Measurements from ENCODE around the gene ASIC4. TPM values are rescaled to one million over a fixed set of nuclear protein-coding genes. Genes with fewer than 3 reads are reported as not detected.

ASIC4 gene
- total and polyA plus RNA-seq, 9 of the 15 experiments (the other 6 are each of a cell fraction or from before 2014, with no cell fraction given) = 0.07 to 19.2 (median 4.8) TPM

- H3K9ac ChIP-seq (ENCODE audit: insufficient read depth in 1 of 2, low read depth in 2 of 2, low read length in 2 of 2) = peak overlapping the region in 1 of 2 experiments; percentile 51; a peak in 1 of 4 replicates
- ATAC-seq (no peak), DNase-seq (ENCODE audit: extremely low read depth in 1 of 4, low spot score in 3 of 4) (no peak), FAIRE-seq (no peak)
- WGBS (ENCODE audit: insufficient coverage, low coverage, missing lambda C conversion rate) = 51% methylated on average over 8 of the region's 10 CpGs
- H3K36me3 ChIP-seq (ENCODE audit: control insufficient read depth, insufficient read depth, low read length) = peaks cover 16% of the 10 kb centered on the region; the same call in 2 of the 3 replicates
- no peaks in the 10 kb centered on the region for H3K9me3 ChIP-seq (replicated peaks; ENCODE audit: control insufficient read depth, insufficient read depth, low read depth, low read length)
- H3K4me1 ChIP-seq (replicated peaks in 1 of 2; ENCODE audit: control insufficient read depth in 2 of 2, insufficient read depth in 2 of 2, low read length in 2 of 2) = peaks cover 64 to 93% of the 10 kb centered on the region in 2 experiments
- peaks cover 74% of the 10 kb centered on the region for H3K79me2 ChIP-seq (ENCODE audit: control insufficient read depth, insufficient read depth, low read length)
- no TSS peak for BruUV-seq (replicated peaks)
- intact Hi-C loops (cut with micrococcal nuclease) = no loop called here
- in situ Hi-C loops (cut with MboI) = no loop called here
- H2AFZ ChIP-seq (ENCODE audit: low read depth, low read length) = no peak overlapping the region
- no peaks in the 10 kb centered on the region for H3K27me3 ChIP-seq (ENCODE audit: control insufficient read depth in 2 of 2, insufficient read depth in 2 of 2, low read length in 2 of 2)
- H3K4me3 ChIP-seq = 0 out of 2 replicates have a peak overlapping the region, but pooled peaks have one; percentile 10
- ChIA-PET POLR2A (interaction anchor here (0.6 to 1.6 kb wide), 5 partner anchors 12 to 513 kb away, joined by 3 to 4 read pairs (median 4); no protein-coding TSS in a partner anchor), CTCF (ENCODE audit: low intra/inter-chr PET ratio) (interaction anchor here (0.6 kb wide), 1 partner anchor 22 kb away, joined by 3 read pairs; a partner anchor contains a TSS)
- peak overlapping the region; percentile 78 for H3K4me2 ChIP-seq (ENCODE audit: insufficient read depth, low read length)
- peak overlapping the region; percentile 38; the same call in 1 of the 3 replicates for H3K27ac ChIP-seq (ENCODE audit: extremely low read depth, low read depth, low read length)
- H3K9me1 ChIP-seq (ENCODE audit: control insufficient read depth, insufficient read depth, low read length) = peaks cover 3% of the 10 kb centered on the region
- H4K20me1 ChIP-seq (replicated peaks; ENCODE audit: control insufficient read depth, insufficient read depth, low read length) = no peaks in the 10 kb centered on the region
- TF ChIP-seq ZNF280B (CRISPR knock-in tag; IDR thresholded peaks at IDR 0.05) = no peak
- no peak for TF ChIP-seq HNRNPLL (IDR thresholded peaks at IDR 0.05; ENCODE audit: low read depth, low read length, poor library complexity, severe bottlenecking)
- TF ChIP-seq CHD1 (IDR thresholded peaks at IDR 0.05; ENCODE audit: low read length) = peak; percentile 12
- no peak for TF ChIP-seq DNMT1 (IDR thresholded peaks at IDR 0.05)
- no peak for TF ChIP-seq MTF1 (CRISPR knock-in tag; IDR thresholded peaks at IDR 0.05; ENCODE audit: borderline replicate concordance)
- TF ChIP-seq HDAC6 (IDR thresholded peaks at IDR 0.05; ENCODE audit: low read depth, low read length) = no peak
- TF ChIP-seq FOSL1 (tag; conservative IDR thresholded peaks at IDR 0.05) = no peak
- no peak for TF ChIP-seq ZSCAN29 (IDR thresholded peaks at IDR 0.05)
- no peak for TF ChIP-seq ZNF655 (CRISPR knock-in tag; IDR thresholded peaks at IDR 0.05)
- TF ChIP-seq KLF6 (CRISPR knock-in tag; IDR thresholded peaks at IDR 0.05; ENCODE audit: borderline replicate concordance) = no peak
- no peak for TF ChIP-seq NR2C2 (CRISPR knock-in tag; IDR thresholded peaks at IDR 0.05)
- no peak for TF ChIP-seq NR2C2 (tag; IDR thresholded peaks at IDR 0.05)
- peak; percentile 79 for TF ChIP-seq ZKSCAN1 (IDR thresholded peaks at IDR 0.05; ENCODE audit: low read depth, low read length)
- TF ChIP-seq ZFP91 (CRISPR knock-in tag; IDR thresholded peaks at IDR 0.05) = no peak
- peak; percentile 57 for TF ChIP-seq ZNF316 (IDR thresholded peaks at IDR 0.05)
- TF ChIP-seq RB1 (IDR thresholded peaks at IDR 0.05; ENCODE audit: low read depth) = no peak
- no peak for TF ChIP-seq SETDB1 (IDR thresholded peaks at IDR 0.05; ENCODE audit: low read length)
- TF ChIP-seq DMBX1 (CRISPR knock-in tag; IDR thresholded peaks at IDR 0.05; ENCODE audit: borderline replicate concordance) = no peak
Observed at GRCh38 chr2:219517954-219518778, 3.9 kb downstream of the ASIC4 start.

Data from K562 (cell line).